SK-N-SH treated with all-trans-retinoic acid at 6 μM for 48 hours (cell line): ENCODE measurements around the gene AIMP1.

Experiments
- BACH2 ChIP-seq: fragments of 250-450 bp; sonication (Bioruptor Pico); IDR thresholded peaks from 2 replicates; pipeline ENCODE4 v1.9.0; 2021; ENCODE audit warnings: mild to moderate bottlenecking, borderline replicate concordance
- PATZ1 ChIP-seq: fragments of 250-450 bp; sonication (Bioruptor Pico); IDR thresholded peaks from 2 replicates; pipeline ENCODE4 v1.8.0; 2020; ENCODE audit warnings: mild to moderate bottlenecking, moderate library complexity, borderline replicate concordance
- RARB ChIP-seq: fragments of 250-450 bp; sonication (Bioruptor Pico); IDR thresholded peaks from 2 replicates; pipeline ENCODE4 v1.8.0; 2021; ENCODE audit warnings: mild to moderate bottlenecking, moderate library complexity
- SNAI2 ChIP-seq: fragments of 250-450 bp; sonication (Bioruptor Pico); IDR thresholded peaks from 2 replicates; pipeline ENCODE4 v1.5.0; 2020; ENCODE audit warnings: mild to moderate bottlenecking, moderate library complexity
- TCF4 ChIP-seq: fragments of 250-450 bp; sonication (Bioruptor Pico); IDR thresholded peaks from 2 replicates; pipeline ENCODE4 v1.8.0; 2021; ENCODE audit warnings: mild to moderate bottlenecking, moderate library complexity, borderline replicate concordance
- ZC3H10 ChIP-seq: fragments of 250-450 bp; sonication (Bioruptor Pico); IDR thresholded peaks from 2 replicates; pipeline ENCODE4 v1.5.1; 2021; ENCODE audit warnings: mild to moderate bottlenecking, moderate library complexity
- ZFP30 ChIP-seq: fragments of 450-650 bp; formaldehyde crosslinking; IDR thresholded peaks from 2 replicates; pipeline ENCODE4 v1.5.0; 2022; ENCODE audit warnings: mild to moderate bottlenecking, moderate library complexity
- ZNF70 ChIP-seq: fragments of 450-650 bp; formaldehyde crosslinking; IDR thresholded peaks from 2 replicates; pipeline ENCODE4 v1.5.0; 2020; ENCODE audit warnings: mild to moderate bottlenecking, moderate library complexity
- ZNF8 ChIP-seq: fragments of 450-650 bp; formaldehyde crosslinking; IDR thresholded peaks from 2 replicates; pipeline ENCODE4 v1.5.0; 2020; ENCODE audit warnings: mild to moderate bottlenecking, moderate library complexity
- TF ChIP-seq, protein P1 (sequence below): fragments of 250-450 bp; sonication (Bioruptor Pico); IDR thresholded peaks from 2 replicates; pipeline ENCODE4 v1.8.0; 2021; ENCODE audit warnings: low read depth, mild to moderate bottlenecking, moderate library complexity, borderline replicate concordance

DNA sequence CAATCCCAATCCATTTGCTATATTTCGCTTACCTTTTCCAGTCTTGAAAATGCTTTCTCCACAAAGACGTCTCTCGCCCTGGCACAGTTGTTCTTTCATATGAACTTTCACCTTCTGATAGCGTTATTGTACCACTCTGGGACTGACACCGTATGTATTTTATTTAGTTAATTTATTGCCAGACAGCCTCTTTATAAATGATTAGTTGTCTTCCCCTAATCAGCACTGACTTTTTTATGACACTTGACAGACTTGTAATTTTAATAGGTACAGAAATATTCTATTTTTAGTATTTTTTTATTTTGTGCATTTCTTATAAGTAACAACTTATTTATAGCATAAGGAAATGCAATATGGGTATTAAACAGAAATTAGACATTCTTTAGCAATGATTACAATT, 52.3 kb downstream of the AIMP1 start, which contains the start of gene GIMD1:
- TF ChIP-seq ZC3H10 (CRISPR knock-in tag) (no peak), SNAI2 (no peak), RARB (CRISPR knock-in tag) (no peak), ZNF8 (no peak), PATZ1 (CRISPR knock-in tag) (no peak), BACH2 (no peak), ZFP30 (CRISPR knock-in tag) (no peak), TCF4 (CRISPR knock-in tag) (no peak), ZNF70 (no peak)
- TF ChIP-seq, protein P1, sequence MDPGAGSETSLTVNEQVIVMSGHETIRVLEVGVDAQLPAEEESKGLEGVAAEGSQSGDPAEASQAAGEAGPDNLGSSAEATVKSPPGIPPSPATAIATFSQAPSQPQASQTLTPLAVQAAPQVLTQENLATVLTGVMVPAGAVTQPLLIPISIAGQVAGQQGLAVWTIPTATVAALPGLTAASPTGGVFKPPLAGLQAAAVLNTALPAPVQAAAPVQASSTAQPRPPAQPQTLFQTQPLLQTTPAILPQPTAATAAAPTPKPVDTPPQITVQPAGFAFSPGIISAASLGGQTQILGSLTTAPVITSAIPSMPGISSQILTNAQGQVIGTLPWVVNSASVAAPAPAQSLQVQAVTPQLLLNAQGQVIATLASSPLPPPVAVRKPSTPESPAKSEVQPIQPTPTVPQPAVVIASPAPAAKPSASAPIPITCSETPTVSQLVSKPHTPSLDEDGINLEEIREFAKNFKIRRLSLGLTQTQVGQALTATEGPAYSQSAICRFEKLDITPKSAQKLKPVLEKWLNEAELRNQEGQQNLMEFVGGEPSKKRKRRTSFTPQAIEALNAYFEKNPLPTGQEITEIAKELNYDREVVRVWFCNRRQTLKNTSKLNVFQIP (CRISPR knock-in tag), result no peak
